ENCODE results near the gene PTCRA. TPM values are rescaled to one million over a fixed set of nuclear protein-coding genes. Genes with fewer than 3 reads are reported as not detected.

The PTCRA gene
- total RNA-seq, 1 experiment from 2014 or later = not detected

DNA sequence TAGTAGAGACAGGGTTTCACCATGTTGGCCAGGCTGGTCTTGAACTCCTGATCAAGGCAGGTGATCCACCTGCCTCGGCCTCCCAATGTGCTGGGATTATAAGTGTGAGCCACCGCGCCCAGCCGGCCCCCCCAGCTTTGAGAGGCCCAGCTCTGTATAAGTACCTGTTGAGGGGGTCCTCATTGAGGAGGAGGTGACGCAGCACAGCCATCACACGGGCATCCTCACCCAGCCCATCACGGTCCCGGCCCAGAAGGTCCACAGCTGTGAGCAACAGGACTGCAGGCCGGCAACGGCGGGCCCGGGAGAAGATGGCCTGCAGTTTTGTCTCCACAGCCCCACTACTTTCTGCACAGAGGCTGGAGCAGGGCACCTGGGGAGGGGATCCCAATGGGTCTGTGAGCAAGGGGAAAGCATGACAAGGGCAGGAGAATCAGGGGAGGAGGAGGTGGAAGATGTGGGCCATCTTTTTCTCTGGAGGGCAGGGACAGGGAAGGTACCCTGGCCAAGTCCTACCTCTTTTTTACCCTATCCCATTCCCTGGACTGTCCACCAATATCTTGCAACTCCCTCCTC, 52.4 kb downstream of the PTCRA start:
- Histone ChIP-seq H3K36me3 (ENCODE audit: control insufficient read depth in 1 of 2, insufficient read depth in 2 of 2, low read length in 2 of 2) (peaks cover 0 to 3% of the 10 kb centered on the region in 2 experiments; a peak in 2 of 4 replicates), H3K9ac (ENCODE audit: low read length) (no peak overlapping the region), H3K27ac (ENCODE audit: low read depth, low read length) (no peak overlapping the region), H2AFZ (ENCODE audit: low read depth, low read length, poor library complexity, severe bottlenecking) (no peak overlapping the region), H3K9me3 (ENCODE audit: control insufficient read depth in 1 of 2, insufficient read depth in 1 of 2, low read depth in 1 of 2, low read length in 2 of 2) (no peaks in the 10 kb centered on the region), H3K4me2 (ENCODE audit: low read length) (no peak overlapping the region), H3K79me2 (ENCODE audit: insufficient read depth, low read length) (no peaks in the 10 kb centered on the region), H3K27me3 (ENCODE audit: insufficient read depth, low read length) (no peaks in the 10 kb centered on the region), H4K20me1 (ENCODE audit: insufficient read depth) (no peaks in the 10 kb centered on the region), H3K9me2 (ENCODE audit: insufficient read depth) (no peaks in the 10 kb centered on the region), H3K4me1 (ENCODE audit: control insufficient read depth in 1 of 2, insufficient read depth in 2 of 2, low read length in 2 of 2) (peaks cover 15 to 27% of the 10 kb centered on the region in 2 experiments), H3K4me3 (replicated peaks in 1 of 2; ENCODE audit: low read depth in 1 of 2, low read length in 2 of 2) (no peak overlapping the region)
- ChIA-PET RAD21 (ENCODE audit: low non-redundant PET in 1 of 2, low total read pairs in 2 of 2, uncharacterized antibody in 2 of 2, unreplicated experiment in 2 of 2) (no interaction called here), POLR2A (no interaction called here), CTCF (no interaction called here)
- TF ChIP-seq POLR2A (IDR thresholded peaks at IDR 0.05; ENCODE audit: borderline replicate concordance, extremely low read depth, insufficient read depth, insufficient read length) (no peak), EZH2 (IDR thresholded peaks at IDR 0.05) (no peak), JUND (IDR thresholded peaks at IDR 0.05) (no peak)
- ATAC-seq (no peak), DNase-seq (ENCODE audit: low read depth, low spot score) (no peak)
- intact Hi-C loops (cut with micrococcal nuclease) = no loop called here
- BruUV-seq (replicated peaks) = no TSS peak

DNA sequence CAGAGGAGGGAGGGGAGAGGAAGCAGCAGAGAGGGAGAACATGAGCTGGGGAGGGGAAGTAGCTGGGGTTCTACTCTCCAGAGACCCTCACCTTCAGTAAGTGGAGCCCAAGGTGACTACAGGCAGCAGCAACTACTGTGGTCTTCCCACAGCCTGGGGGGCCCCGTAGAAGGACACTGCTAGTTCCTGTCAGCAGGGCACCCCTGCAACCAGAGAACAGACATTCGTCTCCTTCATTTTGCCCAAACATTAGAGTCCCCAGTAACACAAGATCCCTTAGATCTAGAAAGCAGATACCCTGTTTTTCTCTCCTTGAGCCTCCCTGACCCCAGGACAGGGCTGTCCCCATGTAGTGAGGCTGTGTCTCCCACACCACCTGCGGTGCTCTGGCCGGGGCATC, 52.9 kb downstream of the PTCRA start:
- ChIA-PET POLR2A (no interaction called here), CTCF (no interaction called here), RAD21 (ENCODE audit: low non-redundant PET in 1 of 2, low total read pairs in 2 of 2, uncharacterized antibody in 2 of 2, unreplicated experiment in 2 of 2) (no interaction called here)
- H3K9me2 ChIP-seq (ENCODE audit: insufficient read depth) = no peaks in the 10 kb centered on the region
- H3K9me3 ChIP-seq (ENCODE audit: control insufficient read depth in 1 of 2, insufficient read depth in 1 of 2, low read depth in 1 of 2, low read length in 2 of 2) = no peaks in the 10 kb centered on the region
- peaks cover 15 to 27% of the 10 kb centered on the region in 2 experiments for H3K4me1 ChIP-seq (ENCODE audit: control insufficient read depth in 1 of 2, insufficient read depth in 2 of 2, low read length in 2 of 2)
- H3K27ac ChIP-seq (ENCODE audit: low read depth, low read length) = no peak overlapping the region
- no peak for DNase-seq (ENCODE audit: low read depth, low spot score)
- H3K4me3 ChIP-seq (replicated peaks in 1 of 2; ENCODE audit: low read depth in 1 of 2, low read length in 2 of 2) = no peak overlapping the region
- intact Hi-C loops (cut with micrococcal nuclease) = no loop called here
- TF ChIP-seq, protein P1, sequence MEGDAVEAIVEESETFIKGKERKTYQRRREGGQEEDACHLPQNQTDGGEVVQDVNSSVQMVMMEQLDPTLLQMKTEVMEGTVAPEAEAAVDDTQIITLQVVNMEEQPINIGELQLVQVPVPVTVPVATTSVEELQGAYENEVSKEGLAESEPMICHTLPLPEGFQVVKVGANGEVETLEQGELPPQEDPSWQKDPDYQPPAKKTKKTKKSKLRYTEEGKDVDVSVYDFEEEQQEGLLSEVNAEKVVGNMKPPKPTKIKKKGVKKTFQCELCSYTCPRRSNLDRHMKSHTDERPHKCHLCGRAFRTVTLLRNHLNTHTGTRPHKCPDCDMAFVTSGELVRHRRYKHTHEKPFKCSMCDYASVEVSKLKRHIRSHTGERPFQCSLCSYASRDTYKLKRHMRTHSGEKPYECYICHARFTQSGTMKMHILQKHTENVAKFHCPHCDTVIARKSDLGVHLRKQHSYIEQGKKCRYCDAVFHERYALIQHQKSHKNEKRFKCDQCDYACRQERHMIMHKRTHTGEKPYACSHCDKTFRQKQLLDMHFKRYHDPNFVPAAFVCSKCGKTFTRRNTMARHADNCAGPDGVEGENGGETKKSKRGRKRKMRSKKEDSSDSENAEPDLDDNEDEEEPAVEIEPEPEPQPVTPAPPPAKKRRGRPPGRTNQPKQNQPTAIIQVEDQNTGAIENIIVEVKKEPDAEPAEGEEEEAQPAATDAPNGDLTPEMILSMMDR (IDR thresholded peaks at IDR 0.05 in 2 of 3, conservative IDR thresholded peaks at IDR 0.05 in 1 of 3; ENCODE audit: borderline replicate concordance in 1 of 3, insufficient read depth in 1 of 3, low read depth in 2 of 3, low read length in 2 of 3) = no peak
- no peak for TF ChIP-seq RAD21 (IDR thresholded peaks at IDR 0.05; ENCODE audit: low read depth)
- TF ChIP-seq JUND (IDR thresholded peaks at IDR 0.05) = no peak
- TF ChIP-seq ELF1 (IDR thresholded peaks at IDR 0.05; ENCODE audit: borderline replicate concordance, low read depth) = no peak
- TF ChIP-seq YY1 (IDR thresholded peaks at IDR 0.05; ENCODE audit: extremely low read depth, insufficient replicate concordance, low read depth, low read length) = no peak
- TF ChIP-seq, protein P2, sequence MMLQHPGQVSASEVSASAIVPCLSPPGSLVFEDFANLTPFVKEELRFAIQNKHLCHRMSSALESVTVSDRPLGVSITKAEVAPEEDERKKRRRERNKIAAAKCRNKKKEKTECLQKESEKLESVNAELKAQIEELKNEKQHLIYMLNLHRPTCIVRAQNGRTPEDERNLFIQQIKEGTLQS (IDR thresholded peaks at IDR 0.05) = no peak
- no peak for TF ChIP-seq ZFX (IDR thresholded peaks at IDR 0.05)
- TF ChIP-seq CBX3 (IDR thresholded peaks at IDR 0.05; ENCODE audit: low read depth) = no peak
- TF ChIP-seq CEBPB (IDR thresholded peaks at IDR 0.05; ENCODE audit: low read depth) = no peak
- TF ChIP-seq SRF (IDR thresholded peaks at IDR 0.05; ENCODE audit: low read depth) = no peak
- TF ChIP-seq POLR2AphosphoS5 (IDR thresholded peaks at IDR 0.05; ENCODE audit: low read depth, low read length) = no peak
- no peak for TF ChIP-seq SP1 (IDR thresholded peaks at IDR 0.05; ENCODE audit: low read depth)
- TF ChIP-seq EZH2 (IDR thresholded peaks at IDR 0.05) = no peak
- no peaks in the 10 kb centered on the region for H3K79me2 ChIP-seq (ENCODE audit: insufficient read depth, low read length)
- H4K20me1 ChIP-seq (ENCODE audit: insufficient read depth) = no peaks in the 10 kb centered on the region
- no peaks in the 10 kb centered on the region for H3K27me3 ChIP-seq (ENCODE audit: insufficient read depth, low read length)
- no peak overlapping the region for H3K9ac ChIP-seq (ENCODE audit: low read length)
- no peak overlapping the region for H2AFZ ChIP-seq (ENCODE audit: low read depth, low read length, poor library complexity, severe bottlenecking)
- BruUV-seq (replicated peaks) = no TSS peak
- no peak overlapping the region for H3K4me2 ChIP-seq (ENCODE audit: low read length)
- no peak for ATAC-seq
- peaks cover 0 to 3% of the 10 kb centered on the region in 2 experiments; a peak in 2 of 4 replicates for H3K36me3 ChIP-seq (ENCODE audit: control insufficient read depth in 1 of 2, insufficient read depth in 2 of 2, low read length in 2 of 2)
